Cardiac septum (tissue), 1 donor: ENCODE measurements around the gene KLHDC3. TPM values are rescaled to one million over a fixed set of nuclear protein-coding genes. Genes with fewer than 3 reads are reported as not detected.
A peak's percentile ranks its signal among the peaks of the same experiment; 100 is the strongest.
"Not testable (repeated sequence)": the region's sequence is repeated elsewhere in the genome, so short reads cannot be mapped to it uniquely, and the experiment has no call there.

Source experiments
- DNase-seq: peaks from one replicate; pipeline ENCODE4 v3.0.0-alpha.2; 2020; ENCODE audit warnings: low spot score
- intact Hi-C: fragments of 100-400 bp; cut with DNase I; formaldehyde crosslinking; loops from one replicate; pipeline ENCODE4 v1.14.0; 2022
- total RNA-seq: library from RNA; stranded (reverse); fragmentation: NEBNext Ultra II Directional; extraction: Animal tissue kit (Norgen Biotek cat#: 25700); gene quantifications from one replicate; pipeline ENCODE4 v1.2.1, GENCODE V29; 2021
- donor health status: DM: no; HTN: no; CAD: no.

KLHDC3 gene
- total RNA-seq, 1 donor from 2014 or later: 74.9 TPM

GRCh38 chr6:43020847-43021246 lies 6.8 kb downstream of the KLHDC3 start:
- no peak for DNase-seq
- intact Hi-C loops: no loop called here

GRCh38 chr6:43021270-43022047 lies 7.4 kb downstream of the KLHDC3 start, which contains the start of gene RRP36:
Gene RRP36, plus strand, starts transcription at chr6:43021623. Its CDS starts 32 bp downstream, at chr6:43021655.
- peak; percentile 94 for DNase-seq
- intact Hi-C loops: no loop called here

- intact Hi-C loops: no loop called here
- DNase-seq: no peak
These were observed 10.4 kb downstream of the KLHDC3 start for GRCh38 chr6:43024436-43024835.

DNA sequence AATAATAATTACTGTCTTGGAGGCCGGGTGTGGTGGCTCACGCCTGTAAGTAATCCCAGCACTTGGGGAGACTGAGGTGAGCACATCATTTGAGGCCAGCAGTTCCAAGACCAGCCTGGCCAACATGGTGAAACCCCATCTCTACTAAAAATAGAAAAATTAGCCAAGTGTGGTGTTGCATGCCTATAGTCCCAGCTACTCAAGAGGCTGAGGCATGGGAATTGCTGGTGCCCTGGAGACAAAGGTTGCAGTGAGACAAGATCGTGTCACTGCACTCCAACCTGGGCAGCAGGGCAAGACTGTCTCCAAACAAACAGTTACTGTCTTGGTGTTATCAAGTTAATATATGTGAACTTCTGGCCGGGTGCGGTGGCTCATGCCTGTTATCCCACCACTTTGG lies 12.3 kb downstream of the KLHDC3 start:
- intact Hi-C loops: no loop called here
- no peak for DNase-seq

DNA sequence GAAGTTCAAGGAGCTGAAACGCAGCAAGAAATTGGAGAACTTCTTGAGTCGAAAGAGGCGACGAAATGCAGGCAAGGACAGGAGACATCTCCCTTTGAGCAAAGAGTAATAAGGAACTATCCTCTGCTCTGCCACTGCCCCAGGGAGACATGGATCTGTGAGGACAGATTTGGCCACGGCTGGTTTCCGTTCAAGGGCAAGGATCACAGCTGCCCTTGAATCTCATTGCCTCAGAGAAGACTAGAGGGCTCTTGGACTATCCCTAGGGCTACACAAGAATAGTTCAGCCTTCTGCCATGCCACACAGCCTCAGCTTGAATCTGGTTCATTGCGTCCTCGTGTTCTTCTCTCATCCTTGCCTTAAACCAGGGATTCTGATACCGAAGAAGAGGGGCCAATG lies 15.1 kb downstream of the KLHDC3 start:
- intact Hi-C loops: no loop called here
- DNase-seq: no peak

DNA sequence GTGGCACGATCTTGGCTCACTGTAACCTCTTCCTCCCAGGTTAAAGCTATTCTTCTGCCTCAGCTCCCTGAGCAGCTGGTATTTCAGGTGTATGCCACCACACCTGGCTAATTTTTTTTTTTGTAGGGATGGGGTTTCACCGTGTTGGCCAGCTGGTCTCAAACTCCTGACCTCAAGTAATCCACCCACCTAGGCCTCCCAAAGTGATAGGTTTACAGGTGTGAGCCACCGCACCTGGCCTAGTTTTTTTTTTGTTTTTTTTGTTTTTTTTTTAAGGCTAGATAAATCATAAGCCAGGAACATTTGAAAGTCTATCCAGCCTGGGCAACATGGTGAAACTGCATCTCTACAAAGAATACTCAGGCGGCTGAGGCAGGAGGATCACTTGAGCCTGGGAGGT lies 18.3 kb downstream of the KLHDC3 start:
- intact Hi-C loops: no loop called here

DNA sequence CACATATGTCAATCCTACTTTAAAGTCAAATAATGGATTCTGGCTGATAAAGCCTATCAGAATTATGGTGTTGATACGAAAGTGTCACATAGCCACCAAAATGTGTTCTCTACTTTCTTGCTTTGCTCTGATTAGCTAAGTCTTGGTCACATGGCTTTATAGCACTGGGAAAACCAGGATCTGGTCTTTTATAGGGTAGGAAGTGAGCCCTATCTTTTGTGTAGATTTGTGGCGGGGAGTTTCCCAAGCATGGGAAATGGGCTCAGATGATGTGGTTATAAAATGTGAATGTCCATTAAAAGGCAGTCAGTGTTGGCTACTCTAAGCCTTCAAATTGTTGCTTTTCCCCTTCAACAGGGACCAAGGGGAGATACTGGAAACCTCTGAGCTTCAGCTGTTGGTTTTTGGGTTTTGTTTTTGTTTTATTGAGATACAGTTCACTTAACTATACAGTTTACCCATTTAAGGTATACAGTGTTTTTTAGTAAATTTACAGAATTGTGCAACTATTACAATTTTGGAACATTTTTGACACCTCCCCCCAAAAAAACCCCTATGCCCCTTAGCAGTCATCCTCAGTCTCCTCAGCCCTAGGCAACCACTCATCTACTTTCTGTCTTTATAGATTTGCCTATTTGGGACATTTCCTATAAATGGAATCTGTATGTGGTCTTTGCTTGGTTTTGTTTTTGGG lies 19.6 kb downstream of the KLHDC3 start:
- intact Hi-C loops: no loop called here
- DNase-seq: no peak

More for the DNA sequence above, 18.3 kb downstream of the KLHDC3 start:
- DNase-seq: no peak

DNA sequence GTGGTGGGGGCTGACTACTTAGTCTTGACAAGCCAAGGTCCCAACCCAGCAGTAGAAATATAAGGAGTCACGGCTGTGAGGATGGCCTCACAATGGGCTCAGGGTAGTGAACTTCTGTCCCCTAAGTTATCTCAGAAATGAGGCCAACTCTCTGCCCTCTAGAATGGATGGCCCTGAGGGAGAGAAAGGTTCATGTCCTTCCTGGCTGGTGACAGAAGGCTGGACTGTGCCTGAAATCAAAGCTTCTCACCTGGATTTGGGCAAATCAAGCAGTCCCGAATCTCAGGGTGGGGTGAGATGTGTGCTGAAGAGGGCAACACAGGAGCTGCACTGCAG lies 20.1 kb downstream of the KLHDC3 start:
- intact Hi-C loops: no loop called here
- DNase-seq: no peak

- intact Hi-C loops: no loop called here
- no peak for DNase-seq
These were observed 21.6 kb downstream of the KLHDC3 start for GRCh38 chr6:43035495-43036194.

DNA sequence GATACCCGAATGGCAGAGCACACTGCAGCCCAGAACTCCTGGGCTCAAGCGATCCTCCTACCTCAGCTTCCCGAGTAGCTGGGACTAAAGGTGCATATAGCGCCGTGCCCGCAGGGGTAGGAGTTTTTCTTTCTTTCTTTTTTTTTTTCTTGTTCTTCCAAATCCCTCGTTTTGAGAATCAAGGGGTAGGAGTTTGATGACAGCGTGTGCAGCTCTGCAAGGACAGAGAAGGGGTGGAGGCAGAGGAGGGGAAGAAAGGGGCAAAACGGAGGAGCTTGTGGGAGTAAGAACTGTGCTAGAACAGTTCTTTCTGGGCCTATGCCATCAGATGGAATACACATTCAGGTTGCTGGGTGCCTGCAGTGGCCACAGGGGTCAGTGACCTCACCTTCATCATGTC lies 22.7 kb downstream of the KLHDC3 start:
- no peak for DNase-seq
- intact Hi-C loops: no loop called here

GRCh38 chr6:43037197-43037596 lies 23.1 kb downstream of the KLHDC3 start:
- intact Hi-C loops: no loop called here
- DNase-seq: no peak

- DNase-seq: no peak
- intact Hi-C loops: no loop called here
These were observed 23.7 kb downstream of the KLHDC3 start for GRCh38 chr6:43037706-43038105.

DNA sequence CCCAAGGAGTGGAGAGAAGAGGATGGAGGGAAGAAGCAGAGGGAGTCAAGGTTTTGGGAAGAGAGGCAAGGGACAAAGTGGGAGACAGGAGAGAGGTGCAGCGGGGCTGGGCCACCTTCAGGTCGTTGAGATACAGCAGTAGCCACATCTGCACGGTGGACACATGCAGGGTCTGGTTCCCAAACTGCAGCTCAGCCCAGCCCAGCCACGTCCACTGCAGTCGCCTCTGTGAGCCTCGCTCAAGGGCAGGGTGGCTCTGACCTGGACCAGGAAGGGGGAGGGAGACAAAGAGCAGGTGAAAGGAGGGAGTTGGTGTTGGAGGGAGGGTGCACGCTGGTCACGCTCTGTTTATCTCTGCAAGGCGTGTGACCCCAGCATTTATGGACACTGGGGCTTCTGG lies 24.7 kb downstream of the KLHDC3 start:
- no peak for DNase-seq

DNA sequence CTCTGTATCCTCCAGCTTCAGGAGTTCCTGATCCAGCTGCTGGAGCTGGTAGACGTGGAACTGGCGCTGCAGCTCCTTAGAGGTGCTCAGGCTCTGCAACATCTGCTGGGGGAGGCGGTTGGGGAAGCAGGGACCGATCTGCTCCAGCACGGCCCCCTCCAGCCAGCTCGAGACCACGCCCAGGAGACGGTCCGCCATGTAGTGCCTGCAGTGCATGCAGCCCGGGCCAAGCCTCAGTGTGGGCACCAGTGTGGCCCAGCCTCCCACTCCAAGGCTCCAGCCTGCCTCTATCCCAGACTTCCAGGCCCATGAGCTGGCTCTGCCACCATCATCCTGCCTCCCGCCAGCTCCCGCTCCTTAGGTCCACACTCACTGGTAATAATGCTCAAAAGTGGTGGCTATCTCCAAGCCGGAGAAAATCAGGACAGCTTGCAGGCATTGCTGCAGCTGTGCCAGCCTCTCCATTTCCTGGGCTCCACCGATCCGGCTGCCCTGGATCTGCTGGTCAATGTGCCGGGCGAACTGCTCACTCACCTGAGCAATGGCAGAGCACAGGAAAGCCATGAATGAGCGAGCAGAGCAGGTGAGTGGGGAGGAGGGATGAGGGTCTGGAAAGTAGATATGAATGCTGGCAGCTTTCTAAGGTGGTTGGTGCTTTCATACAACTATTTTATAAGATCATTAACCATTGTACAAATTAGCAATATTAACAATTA lies 26.7 kb downstream of the KLHDC3 start:
- intact Hi-C loops: no loop called here

More for the DNA sequence above, 24.7 kb downstream of the KLHDC3 start:
- intact Hi-C loops: no loop called here

DNA sequence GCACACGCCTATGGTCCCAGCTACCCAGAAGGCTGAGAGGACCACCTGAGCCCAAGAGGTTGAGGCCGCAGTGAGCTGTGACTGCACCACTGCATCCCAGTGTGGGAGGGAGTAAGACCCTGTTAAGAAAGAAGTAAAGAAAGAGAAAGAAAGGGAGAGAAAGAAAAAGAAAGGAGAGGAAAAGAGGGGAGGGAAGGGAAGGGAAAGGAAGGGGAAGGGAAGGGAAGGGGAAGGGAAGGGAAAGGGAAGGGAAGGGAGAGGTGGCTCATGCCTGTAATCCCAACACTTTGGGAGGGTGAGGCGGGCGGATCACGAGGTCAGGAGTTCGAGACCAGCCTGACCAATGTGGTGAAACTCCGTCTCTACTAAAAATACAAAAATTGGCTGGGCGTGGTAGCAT lies 27.4 kb downstream of the KLHDC3 start:
- intact Hi-C loops, DNase-seq: not testable (repeated sequence)

More for the DNA sequence above, 26.7 kb downstream of the KLHDC3 start:
- DNase-seq: no peak

- intact Hi-C loops: no loop called here
- DNase-seq: no peak
These were observed 29.3 kb downstream of the KLHDC3 start for GRCh38 chr6:43043310-43043709.

DNA sequence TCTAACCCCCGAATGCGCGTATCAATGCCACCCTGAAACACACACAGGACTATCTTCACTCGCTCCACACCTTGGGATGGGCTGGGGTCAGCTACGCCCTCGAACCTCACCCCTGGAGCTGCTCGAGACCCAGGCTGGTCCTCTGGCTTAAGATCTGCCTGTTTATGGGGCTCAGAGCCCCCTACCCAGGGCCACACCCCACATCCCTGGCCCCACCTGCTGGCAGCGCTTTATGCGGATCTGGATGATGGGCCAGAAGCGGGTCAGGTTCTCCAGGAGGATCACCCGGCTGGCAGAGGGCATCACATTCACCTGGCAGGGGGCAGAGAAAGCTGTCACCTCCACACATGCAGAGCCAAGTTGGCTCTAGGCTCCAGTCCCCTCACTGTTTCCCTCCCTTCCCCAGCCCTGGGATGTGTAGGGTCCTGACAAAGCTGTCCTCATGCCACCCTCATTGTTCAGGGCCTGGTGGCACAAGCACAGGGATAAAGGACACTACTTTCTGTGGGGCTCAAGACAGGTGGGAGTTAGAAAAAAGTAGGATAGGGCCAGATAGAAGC lies 31.4 kb downstream of the KLHDC3 start:
- intact Hi-C loops: no loop called here
- DNase-seq: no peak

DNA sequence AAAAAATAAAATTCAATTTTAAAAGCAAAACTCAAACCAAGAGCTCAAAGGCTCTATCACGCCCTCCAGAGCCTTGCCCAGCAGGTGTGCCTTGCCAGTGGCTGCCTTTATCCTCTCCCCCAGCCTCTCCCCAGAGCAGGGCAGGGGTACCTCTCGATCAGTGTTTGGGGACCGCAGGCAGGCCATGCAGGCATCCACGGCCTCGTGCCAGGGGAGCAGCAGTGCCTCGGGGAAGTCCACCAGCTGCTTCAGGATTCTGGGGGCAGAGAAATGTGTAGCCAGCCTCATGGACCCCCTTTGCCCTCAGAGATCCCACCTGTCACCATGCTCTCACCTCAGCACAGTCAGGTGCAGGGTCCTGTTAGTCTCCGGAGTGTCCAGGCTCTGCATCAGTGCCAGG lies 33.9 kb downstream of the KLHDC3 start:
- DNase-seq: no peak
- intact Hi-C loops: no loop called here

DNA sequence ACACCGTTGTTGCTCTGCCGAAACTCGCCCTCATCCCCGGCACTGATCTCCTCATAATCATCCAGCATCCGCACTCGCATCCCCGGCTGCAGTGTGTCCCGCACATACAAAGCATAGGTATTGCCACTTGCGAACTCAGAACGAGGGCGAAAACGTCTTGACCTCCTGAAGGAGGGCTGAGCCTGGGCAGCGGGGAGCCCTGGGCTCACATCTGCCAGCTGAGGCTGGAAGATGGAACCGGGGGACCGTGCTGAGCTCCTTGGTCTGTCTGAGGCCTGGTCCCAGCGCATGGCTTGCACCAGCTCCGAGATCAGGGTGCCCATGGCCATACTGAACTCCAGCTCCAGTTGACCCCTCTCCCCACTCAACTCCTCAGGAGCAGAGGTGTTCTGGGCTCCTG lies 36.9 kb downstream of the KLHDC3 start:
- intact Hi-C loops: loop anchor here (5.0 kb wide), 2 partner anchors 91 to 119 kb away; no protein-coding TSS in a partner anchor
- DNase-seq: no peak
